Measurements from ENCODE around the gene CALM1.

Gene CALM1

DNA sequence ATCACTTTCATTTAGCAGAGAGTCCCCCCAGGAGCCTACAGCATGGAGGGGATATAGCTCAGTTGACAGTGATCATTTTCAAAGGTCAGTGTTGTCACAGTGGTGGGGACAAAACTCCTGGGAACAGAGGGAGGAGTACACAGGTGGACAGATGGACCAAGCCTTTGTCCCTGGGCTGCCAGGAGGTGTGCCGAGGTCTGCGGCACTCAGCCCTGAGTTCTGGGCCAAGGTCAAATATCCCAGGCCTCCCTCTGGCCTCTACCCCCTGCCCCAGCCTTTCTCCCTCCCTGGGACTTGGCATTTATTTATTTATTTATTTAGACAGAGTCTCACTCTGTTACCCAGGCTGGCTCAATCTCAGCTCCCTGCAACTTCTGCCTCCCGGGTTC is 24.8 kb downstream of the CALM1 start:
- ChIA-PET CTCF (no interaction called here), POLR2A (no interaction called here)
- no peak for DNase-seq (ENCODE audit: extremely low spot score)
- TF ChIP-seq, protein P1, sequence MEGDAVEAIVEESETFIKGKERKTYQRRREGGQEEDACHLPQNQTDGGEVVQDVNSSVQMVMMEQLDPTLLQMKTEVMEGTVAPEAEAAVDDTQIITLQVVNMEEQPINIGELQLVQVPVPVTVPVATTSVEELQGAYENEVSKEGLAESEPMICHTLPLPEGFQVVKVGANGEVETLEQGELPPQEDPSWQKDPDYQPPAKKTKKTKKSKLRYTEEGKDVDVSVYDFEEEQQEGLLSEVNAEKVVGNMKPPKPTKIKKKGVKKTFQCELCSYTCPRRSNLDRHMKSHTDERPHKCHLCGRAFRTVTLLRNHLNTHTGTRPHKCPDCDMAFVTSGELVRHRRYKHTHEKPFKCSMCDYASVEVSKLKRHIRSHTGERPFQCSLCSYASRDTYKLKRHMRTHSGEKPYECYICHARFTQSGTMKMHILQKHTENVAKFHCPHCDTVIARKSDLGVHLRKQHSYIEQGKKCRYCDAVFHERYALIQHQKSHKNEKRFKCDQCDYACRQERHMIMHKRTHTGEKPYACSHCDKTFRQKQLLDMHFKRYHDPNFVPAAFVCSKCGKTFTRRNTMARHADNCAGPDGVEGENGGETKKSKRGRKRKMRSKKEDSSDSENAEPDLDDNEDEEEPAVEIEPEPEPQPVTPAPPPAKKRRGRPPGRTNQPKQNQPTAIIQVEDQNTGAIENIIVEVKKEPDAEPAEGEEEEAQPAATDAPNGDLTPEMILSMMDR (IDR thresholded peaks at IDR 0.05; ENCODE audit: control extremely low read depth, extremely low read depth, low read depth, missing control alignments), result no peak

DNA sequence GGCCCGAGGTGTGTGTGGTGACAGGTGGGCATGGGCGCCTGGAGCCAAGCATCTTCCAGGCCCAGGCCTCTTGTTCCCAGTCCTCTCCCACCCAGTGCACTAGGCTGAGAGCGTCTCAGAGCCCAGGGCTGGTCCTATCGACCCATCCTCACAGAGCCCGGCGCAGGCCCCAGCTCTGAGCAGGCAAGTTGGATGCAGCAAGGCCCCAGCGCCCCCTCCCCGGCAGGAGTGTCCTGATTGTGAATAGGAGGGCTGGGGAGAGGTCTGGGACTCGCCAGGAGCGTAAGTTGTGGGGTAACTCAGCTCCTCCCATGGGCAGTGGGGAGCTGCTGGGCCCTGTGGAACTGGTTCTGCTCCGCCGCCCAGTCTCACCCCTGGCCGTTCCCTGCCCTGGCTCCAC is 26.3 kb downstream of the CALM1 start:
- CTCF ChIA-PET, result no interaction called here
- TF ChIP-seq, protein P1 (IDR thresholded peaks at IDR 0.05; ENCODE audit: control extremely low read depth, extremely low read depth, low read depth, missing control alignments), result no peak
- DNase-seq (ENCODE audit: extremely low spot score), result no peak
- POLR2A ChIA-PET, result no interaction called here

DNA sequence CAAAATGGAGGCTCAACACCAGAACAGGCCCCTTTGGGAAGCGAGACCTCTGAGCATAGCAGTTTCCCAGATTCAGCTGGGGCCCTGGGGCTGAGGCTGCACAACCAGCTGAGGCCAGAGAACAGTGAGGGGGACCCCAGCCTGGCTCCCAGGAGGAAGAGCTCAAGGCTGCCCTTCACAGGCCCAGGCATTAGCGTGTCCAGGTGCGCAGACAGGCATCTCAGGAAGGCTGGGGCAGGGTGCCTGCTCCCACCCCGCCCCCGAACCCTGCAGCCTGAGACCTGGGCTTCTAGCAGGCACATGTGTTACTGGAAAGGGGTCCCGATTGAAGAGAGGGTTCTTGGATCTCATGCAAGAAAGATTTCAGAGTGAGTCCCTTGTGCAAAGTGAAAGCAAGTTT is 27.2 kb downstream of the CALM1 start:
- TF ChIP-seq, protein P1 (IDR thresholded peaks at IDR 0.05; ENCODE audit: control extremely low read depth, extremely low read depth, low read depth, missing control alignments), result no peak
- no peak for DNase-seq (ENCODE audit: extremely low spot score)
- CTCF ChIA-PET, result no interaction called here
- POLR2A ChIA-PET, result no interaction called here

DNA sequence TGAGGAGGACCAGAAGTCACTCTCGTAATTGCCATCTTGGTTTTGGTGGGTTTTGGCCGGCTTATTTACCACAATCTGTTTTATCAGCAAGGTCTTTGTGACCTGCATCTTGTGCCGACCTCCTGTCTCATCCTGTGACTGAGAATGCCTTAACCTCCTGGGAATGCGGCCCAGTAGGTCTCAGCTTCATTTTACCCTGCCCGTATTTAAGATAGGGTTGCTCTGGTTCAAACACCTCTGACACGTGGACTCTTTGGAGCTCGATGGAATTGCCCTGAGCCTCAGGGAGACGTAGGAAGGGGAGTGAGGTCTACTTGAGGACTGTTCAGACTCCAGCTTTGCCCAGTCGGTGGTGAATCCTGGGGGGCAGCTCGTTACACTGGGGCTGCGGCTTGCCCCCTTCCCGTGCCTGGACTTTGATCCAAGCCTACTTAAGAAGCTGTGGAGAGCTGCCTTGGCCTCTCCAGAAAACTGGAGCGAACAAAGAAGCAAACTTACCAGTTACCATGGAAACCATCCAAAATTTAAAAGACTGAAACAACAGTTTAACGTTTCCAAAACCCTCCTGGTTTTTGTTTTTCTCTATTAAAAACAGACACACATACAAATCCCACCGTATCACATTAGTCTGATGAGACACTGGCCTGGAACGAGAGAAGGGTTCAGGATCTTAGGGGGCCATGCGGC is 28.0 kb downstream of the CALM1 start:
- ChIA-PET POLR2A (interaction anchor here (0.7 kb wide), 1 partner anchor 12 kb away, joined by 3 read pairs; no protein-coding TSS in a partner anchor), CTCF (interaction anchor here (1.1 kb wide), 1 partner anchor 9 kb away, joined by 3 read pairs; no protein-coding TSS in a partner anchor)

DNA sequence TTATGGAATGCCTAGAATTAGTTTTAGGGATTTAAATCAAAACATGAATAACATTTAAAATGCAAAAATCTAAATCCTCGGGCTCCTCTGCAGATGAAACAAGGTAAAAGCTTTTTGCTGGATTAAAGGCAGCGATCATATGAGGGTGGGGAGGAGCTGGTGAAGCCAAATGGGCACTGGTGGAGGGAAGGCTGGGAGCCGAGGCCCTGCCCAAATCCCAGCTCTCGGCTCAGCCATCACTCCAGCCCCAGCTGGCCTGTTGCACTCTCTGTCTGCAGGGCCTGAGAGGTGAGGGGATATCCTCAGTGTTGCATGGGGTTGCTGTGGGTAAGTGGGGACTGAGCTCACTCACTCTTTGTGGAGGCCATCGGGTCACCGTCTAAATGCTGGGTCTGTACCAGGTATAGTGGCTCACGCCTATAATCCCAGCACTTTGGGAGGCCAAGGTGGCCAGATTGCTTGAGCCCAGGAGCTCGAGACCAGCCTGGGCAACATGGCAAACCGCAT is 28.6 kb downstream of the CALM1 start:
- POLR2A ChIA-PET, result interaction anchor here (0.7 kb wide), 1 partner anchor 12 kb away, joined by 3 read pairs; no protein-coding TSS in a partner anchor
- CTCF ChIA-PET, result interaction anchor here (1.1 kb wide), 1 partner anchor 9 kb away, joined by 3 read pairs; no protein-coding TSS in a partner anchor

More for the DNA sequence above, 28.0 kb downstream of the CALM1 start:
- TF ChIP-seq, protein P1 (IDR thresholded peaks at IDR 0.05; ENCODE audit: control extremely low read depth, extremely low read depth, low read depth, missing control alignments), result no peak
- no peak for DNase-seq (ENCODE audit: extremely low spot score)

DNA sequence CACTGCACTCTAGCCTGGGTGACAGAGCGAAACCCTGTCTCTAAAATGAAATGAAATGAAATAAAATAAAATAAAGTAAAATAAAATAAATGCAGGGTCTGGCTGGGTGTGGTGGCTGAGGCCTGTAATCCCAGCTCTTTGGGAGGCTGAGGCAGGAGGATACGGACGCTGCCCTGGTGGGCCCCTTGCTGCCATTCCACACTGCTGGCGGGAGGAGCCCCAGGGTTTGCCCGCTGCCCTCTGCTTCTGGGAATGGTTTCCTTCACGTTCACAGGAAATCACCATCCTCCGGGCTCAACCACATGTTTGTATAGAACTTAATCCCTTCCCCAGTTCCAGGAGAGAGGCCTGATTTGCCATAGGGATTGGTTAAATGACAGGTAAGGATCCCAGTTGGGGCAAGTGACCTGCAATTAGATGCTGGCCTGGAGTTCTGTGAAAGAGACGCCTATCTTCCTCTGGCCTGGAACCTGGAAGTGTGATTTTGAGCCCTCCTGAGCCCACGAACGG is 29.3 kb downstream of the CALM1 start:
- TF ChIP-seq, protein P1 (IDR thresholded peaks at IDR 0.05; ENCODE audit: control extremely low read depth, extremely low read depth, low read depth, missing control alignments), result no peak
- DNase-seq (ENCODE audit: extremely low spot score), result no peak
- ChIA-PET POLR2A (no interaction called here), CTCF (no interaction called here)

More for the DNA sequence above, 28.6 kb downstream of the CALM1 start:
- DNase-seq (ENCODE audit: extremely low spot score), result no peak
- TF ChIP-seq, protein P1 (IDR thresholded peaks at IDR 0.05; ENCODE audit: control extremely low read depth, extremely low read depth, low read depth, missing control alignments), result no peak

Measured in GM10248 (cell line).